Rectal smooth muscle tissue (tissue), 1 donor: ENCODE measurements around the gene ITGBL1.

ENCODE experiments used
- H3K27ac ChIP-seq: one replicate; pipeline ENCODE4 v1.7.0; 2013; ENCODE audit warnings: low read depth, low read length, inconsistent platforms
- H3K27me3 ChIP-seq: one replicate; pipeline ENCODE4 v1.7.0; 2013; ENCODE audit warnings: low read length; ENCODE audit not compliant: control insufficient read depth, insufficient read depth
- H3K36me3 ChIP-seq: one replicate; pipeline ENCODE4 v1.7.0; 2013; ENCODE audit warnings: low read length; ENCODE audit not compliant: control insufficient read depth, insufficient read depth
- H3K4me1 ChIP-seq: one replicate; pipeline ENCODE4 v1.7.0; 2013; ENCODE audit warnings: low read length; ENCODE audit not compliant: control insufficient read depth, insufficient read depth
- H3K4me3 ChIP-seq: one replicate; pipeline ENCODE4 v1.7.0; 2013; ENCODE audit warnings: low read length
- H3K9ac ChIP-seq: one replicate; pipeline ENCODE4 v1.7.0; 2013; ENCODE audit warnings: low read length

Gene ITGBL1

DNA sequence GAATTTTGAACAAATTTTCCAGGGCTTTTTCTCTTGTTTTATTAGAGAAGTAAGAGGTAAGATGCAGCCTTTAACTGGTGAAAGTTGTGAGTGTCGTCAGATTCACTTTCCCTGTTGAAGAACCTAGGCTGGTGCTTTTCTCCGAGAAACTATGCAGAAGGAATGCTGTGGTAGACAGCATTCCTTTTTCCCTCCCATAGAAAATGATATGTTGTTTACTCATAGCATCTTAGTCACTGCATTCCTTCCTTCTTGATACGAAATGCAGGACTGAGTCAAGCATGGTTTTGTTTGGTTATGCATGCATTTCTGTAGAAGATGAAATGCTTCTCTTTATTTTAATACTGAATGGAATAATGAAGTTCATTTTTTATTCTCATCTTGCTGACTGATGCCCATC, 3.4 kb downstream of the ITGBL1 start:
- H3K36me3 ChIP-seq, result no peaks in the 10 kb centered on the region
- H3K27me3 ChIP-seq, result no peaks in the 10 kb centered on the region
- no peak overlapping the region for H3K4me3 ChIP-seq
- H3K9ac ChIP-seq, result no peak overlapping the region
- no peaks in the 10 kb centered on the region for H3K4me1 ChIP-seq
- H3K27ac ChIP-seq, result no peak overlapping the region

DNA sequence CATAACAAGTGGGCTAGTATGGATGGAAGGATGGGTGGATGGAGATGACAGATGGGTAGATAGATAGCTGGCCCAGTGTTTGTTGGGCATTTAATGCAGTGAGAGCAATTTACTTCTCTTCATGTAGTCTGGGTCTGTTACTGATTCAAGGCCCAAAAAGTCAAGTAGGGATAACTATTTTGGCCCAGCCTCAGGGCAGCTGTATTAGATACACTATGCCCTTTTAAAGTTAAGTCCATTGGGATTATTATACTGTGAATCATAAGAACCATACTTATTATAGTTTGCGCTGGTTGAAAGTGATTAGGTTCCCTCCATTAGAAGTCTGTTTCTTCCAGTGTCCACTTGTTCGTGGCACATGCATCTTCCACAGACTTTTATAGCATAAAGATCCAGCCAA, 4.7 kb downstream of the ITGBL1 start:
- H3K4me3 ChIP-seq, result no peak overlapping the region
- H3K27ac ChIP-seq, result no peak overlapping the region
- no peak overlapping the region for H3K9ac ChIP-seq
- H3K36me3 ChIP-seq, result no peaks in the 10 kb centered on the region
- H3K4me1 ChIP-seq, result no peaks in the 10 kb centered on the region
- H3K27me3 ChIP-seq, result no peaks in the 10 kb centered on the region

DNA sequence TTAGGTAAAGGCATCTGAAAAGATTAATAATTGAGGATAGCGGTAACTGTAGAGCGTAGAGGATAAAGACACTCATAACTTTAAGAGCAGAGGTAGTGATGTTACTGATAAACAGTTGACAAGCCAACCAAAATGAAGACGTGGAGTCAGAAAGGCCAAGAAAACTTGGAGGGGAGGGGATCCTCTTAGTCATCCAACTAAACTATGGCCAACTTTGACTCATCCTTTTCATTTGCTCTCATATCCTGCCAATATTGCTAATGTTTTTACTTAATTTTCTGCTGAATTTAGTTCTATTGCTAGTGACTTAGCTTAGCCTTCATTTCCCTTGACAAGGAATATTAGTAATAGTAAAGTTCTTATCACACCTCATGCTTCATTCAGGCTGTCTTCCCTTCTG, 13.4 kb downstream of the ITGBL1 start:
- H3K36me3 ChIP-seq, result no peaks in the 10 kb centered on the region
- H3K27ac ChIP-seq, result no peak overlapping the region
- H3K9ac ChIP-seq, result no peak overlapping the region
- no peaks in the 10 kb centered on the region for H3K4me1 ChIP-seq
- H3K4me3 ChIP-seq, result no peak overlapping the region
- H3K27me3 ChIP-seq, result no peaks in the 10 kb centered on the region

DNA sequence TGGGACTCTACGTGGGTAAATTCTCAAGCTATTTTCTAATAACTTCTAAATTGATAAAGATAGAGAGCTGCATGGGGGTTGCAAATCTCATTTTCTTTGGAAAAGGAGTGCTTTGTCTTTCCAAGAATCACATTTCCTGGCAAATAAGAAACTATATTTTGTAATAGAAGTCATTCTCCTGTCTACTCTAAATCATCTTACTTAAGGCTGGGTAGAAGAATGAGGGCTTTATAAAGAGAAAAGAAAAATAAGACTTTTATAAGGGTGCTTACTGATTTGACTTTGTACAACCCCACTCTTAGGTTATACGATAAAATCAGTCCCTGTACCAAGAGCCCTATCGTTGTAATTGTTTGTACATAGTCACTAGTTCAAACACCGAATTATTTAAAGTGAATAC, 14.9 kb downstream of the ITGBL1 start:
- Histone ChIP-seq H3K4me3 (no peak overlapping the region), H3K9ac (no peak overlapping the region), H3K27me3 (no peaks in the 10 kb centered on the region), H3K27ac (no peak overlapping the region), H3K4me1 (no peaks in the 10 kb centered on the region), H3K36me3 (no peaks in the 10 kb centered on the region)

DNA sequence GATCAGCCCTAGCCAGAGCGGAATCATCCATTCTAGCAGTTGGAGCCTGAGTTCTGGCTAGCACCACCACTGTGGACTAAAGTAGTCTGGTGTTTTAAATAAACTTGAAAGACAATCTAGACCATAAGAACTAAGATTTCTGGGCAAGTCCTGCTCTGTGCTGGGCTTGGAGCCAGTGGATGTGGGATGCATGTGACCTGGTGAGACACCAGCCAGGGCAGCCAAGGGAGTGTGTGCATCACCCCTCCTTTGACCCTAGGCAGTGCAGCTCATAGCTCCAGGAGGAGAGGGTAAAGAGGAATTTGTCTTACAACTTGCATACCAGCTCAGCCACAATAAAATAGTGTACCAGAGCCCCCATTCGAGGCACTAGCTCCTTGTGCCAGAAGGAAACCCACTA, 21.0 kb downstream of the ITGBL1 start:
- H3K4me1 ChIP-seq, result no peaks in the 10 kb centered on the region
- H3K36me3 ChIP-seq, result no peaks in the 10 kb centered on the region
- H3K27ac ChIP-seq, result no peak overlapping the region
- no peak overlapping the region for H3K9ac ChIP-seq
- no peak overlapping the region for H3K4me3 ChIP-seq
- no peaks in the 10 kb centered on the region for H3K27me3 ChIP-seq

DNA sequence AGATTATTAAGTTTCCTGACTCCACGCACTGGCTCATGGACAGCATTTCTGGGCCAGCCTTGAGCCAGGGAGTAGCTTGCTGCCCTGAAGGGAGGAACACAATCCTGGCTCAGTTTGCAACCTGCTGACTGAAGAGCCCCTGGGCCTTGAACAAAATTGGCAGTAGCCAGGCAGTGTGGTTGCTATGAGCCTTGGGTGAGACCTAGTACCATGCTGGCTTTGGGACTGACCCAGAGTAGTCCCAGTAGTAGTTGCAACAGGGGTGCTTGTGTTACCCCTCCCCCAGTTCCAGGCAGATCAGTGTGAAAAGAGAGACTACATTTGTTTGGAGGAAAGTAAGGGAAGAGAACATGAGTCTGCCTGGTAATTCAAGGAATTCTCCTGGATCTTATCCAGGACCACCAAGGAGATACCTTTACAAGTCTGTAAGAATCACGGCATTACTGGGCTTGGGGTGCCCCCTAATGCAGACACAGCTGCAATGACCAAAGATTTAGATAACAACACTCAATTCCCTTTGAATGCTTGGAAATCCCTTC, 22.0 kb downstream of the ITGBL1 start:
- H3K27ac ChIP-seq, result no peak overlapping the region
- H3K4me3 ChIP-seq, result no peak overlapping the region

DNA sequence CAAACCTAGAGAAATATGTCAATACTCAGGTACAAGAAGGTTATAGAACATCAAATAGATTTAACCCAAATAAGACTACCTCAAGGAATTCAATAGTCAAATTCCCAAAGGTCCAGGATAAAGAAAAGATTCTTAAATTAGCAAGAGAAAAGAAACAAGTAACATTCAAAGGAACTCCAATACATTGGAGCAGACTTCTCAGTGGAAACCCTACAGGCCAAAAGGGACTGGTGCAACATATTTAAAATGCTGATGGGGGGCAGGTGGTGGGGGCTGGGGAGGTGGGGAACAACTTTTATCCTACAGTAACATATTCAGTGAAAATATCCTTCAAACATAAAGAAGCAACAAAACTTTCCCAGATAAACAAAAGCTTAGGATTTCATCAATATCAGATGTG, 23.1 kb downstream of the ITGBL1 start:
- H3K27ac ChIP-seq, result no peak overlapping the region
- no peak overlapping the region for H3K4me3 ChIP-seq
- H3K9ac ChIP-seq, result no peak overlapping the region
- no peaks in the 10 kb centered on the region for H3K4me1 ChIP-seq
- no peaks in the 10 kb centered on the region for H3K27me3 ChIP-seq
- H3K36me3 ChIP-seq, result no peaks in the 10 kb centered on the region

More for the DNA sequence above, 22.0 kb downstream of the ITGBL1 start:
- H3K36me3 ChIP-seq, result no peaks in the 10 kb centered on the region
- H3K9ac ChIP-seq, result no peak overlapping the region
- no peaks in the 10 kb centered on the region for H3K27me3 ChIP-seq
- H3K4me1 ChIP-seq, result no peaks in the 10 kb centered on the region

DNA sequence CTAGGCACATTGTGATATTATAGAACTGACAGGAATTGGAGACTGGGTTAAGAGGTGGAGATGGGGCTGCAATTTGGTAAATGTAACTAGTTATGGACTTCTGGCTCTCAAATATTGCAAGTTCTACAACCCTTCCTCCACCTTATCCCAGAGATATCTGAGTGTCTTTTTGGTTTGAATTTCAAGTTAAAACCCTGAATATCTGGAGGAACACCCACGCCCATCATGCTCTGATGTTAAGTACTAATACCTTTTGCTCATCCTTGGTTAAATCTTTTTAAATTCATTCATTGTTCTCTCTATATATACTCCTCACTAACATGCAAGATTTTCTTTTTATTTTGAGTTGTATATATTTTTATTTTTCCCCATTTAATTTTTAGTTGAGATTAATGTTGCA, 28.9 kb downstream of the ITGBL1 start:
- Histone ChIP-seq H3K27me3 (no peaks in the 10 kb centered on the region), H3K4me1 (no peaks in the 10 kb centered on the region), H3K9ac (no peak overlapping the region), H3K4me3 (no peak overlapping the region), H3K36me3 (no peaks in the 10 kb centered on the region), H3K27ac (no peak overlapping the region)

DNA sequence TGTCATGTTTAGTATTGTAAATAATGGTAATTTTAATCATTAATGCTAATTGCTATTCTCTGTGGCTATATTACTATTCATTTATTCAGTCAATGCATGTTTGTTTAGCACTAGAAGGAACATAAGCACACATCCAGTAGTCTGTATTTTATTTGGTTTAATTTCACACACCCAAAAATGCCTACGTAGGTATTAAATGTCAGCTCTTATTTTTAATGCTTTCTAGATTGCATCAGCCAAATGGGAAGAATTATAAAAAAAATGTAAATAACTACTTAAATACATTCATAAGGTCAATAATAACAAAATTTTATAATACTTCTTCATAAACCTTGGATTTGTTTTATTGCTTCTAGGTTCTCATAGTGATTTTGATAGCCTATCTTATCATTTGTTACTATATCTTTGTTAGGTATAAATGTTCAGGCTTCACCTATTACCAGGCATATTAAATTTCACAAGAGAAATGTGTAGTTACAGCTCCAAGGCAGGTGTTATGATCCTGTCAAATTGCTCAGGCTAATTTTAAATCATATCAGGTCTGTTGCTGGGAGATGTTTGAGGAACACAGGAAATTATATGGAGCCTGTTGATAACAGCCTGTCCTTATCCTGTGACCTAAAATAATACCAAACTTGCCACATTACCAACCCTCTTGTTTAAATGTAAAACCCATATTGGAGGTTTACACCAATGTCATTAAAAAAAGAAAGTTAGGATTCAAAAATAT, 34.4 kb downstream of the ITGBL1 start:
- no peak overlapping the region for H3K27ac ChIP-seq
- no peaks in the 10 kb centered on the region for H3K4me1 ChIP-seq
- no peak overlapping the region for H3K9ac ChIP-seq
- no peaks in the 10 kb centered on the region for H3K36me3 ChIP-seq
- H3K27me3 ChIP-seq, result no peaks in the 10 kb centered on the region
- H3K4me3 ChIP-seq, result no peak overlapping the region

DNA sequence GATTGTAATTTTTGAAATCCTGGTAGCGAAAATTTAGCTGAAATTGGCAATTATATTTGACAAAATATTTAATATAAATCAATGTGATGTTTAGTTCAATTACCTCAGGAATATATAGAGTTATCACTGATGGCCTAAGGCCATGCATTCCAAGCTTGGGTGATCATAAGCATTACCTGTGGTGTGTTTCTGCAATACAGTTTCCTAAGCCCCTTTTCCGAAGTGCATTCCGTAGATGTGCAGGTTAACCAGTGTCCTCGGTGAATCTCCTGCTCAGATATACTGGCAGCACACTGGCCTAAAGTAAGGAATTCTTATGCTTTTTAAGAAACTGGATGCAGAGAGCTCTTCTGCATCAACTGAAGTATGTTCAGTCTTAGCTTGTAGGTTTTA, 35.0 kb downstream of the ITGBL1 start:
- Histone ChIP-seq H3K36me3 (no peaks in the 10 kb centered on the region), H3K27ac (no peak overlapping the region), H3K9ac (no peak overlapping the region), H3K4me1 (no peaks in the 10 kb centered on the region), H3K4me3 (no peak overlapping the region), H3K27me3 (no peaks in the 10 kb centered on the region)

DNA sequence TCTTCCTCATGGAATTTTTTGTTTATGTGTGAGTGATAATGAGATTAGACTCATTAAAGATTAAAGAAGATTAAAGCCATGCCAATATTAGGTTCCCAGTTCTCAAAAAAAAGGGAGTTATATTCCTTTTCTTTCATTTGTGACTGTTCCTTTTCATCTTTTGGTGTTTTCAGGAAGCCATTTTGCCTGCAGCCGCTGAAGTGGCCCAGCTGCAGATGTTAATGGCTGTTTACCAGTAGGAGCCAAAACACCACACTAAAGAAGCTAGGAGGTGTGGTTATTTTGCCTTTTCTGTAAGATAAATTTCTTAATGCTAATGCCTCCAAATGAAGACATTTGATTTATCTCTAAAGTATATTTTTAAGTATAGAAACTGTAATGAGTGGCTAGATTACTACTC, 36.3 kb downstream of the ITGBL1 start:
- no peaks in the 10 kb centered on the region for H3K36me3 ChIP-seq
- no peaks in the 10 kb centered on the region for H3K4me1 ChIP-seq
- H3K4me3 ChIP-seq, result no peak overlapping the region
- H3K27me3 ChIP-seq, result no peaks in the 10 kb centered on the region
- no peak overlapping the region for H3K9ac ChIP-seq
- no peak overlapping the region for H3K27ac ChIP-seq

DNA sequence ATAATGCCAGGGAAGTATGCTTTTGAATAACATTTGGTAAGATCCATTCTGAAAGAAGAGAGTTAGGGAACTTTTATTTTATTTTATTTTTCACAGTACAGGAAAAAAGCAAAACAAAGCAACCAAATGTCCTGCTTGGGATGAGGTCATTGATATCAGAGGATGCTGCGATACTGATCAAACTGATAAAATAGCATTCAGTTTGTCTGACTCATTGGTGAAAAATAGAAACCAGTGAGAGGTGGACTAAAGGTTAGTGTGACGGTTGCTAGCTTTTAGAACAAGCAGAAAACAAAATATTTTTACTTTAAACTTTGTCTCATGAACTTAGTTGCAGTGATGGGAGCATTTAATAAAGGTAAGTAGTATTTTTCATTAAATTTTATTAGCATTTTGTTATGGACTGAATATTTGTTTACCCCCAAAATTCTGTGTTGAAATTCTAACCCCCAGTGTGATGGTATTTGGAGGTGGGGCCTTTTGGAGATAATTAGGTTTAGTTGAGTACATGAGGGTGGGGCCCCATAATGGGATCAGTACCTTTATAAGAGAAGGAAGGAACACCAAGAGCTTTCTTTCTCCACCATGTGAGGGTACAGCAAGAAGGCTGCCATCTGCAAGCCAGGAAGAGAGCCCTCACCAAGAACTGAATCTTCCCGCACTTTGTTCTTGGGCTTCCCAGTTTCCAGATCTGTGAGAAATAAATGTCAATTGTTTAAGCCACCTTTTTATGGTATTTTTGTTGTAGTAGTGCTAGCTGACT, 37.3 kb downstream of the ITGBL1 start:
- Histone ChIP-seq H3K27ac (no peak overlapping the region), H3K4me1 (no peaks in the 10 kb centered on the region)

More for the DNA sequence above, 37.3 kb downstream of the ITGBL1 start:
- Histone ChIP-seq H3K36me3 (no peaks in the 10 kb centered on the region), H3K9ac (no peak overlapping the region), H3K4me3 (no peak overlapping the region), H3K27me3 (no peaks in the 10 kb centered on the region)
